H9 (cell line): Measurements from ENCODE around the gene SPATA3. TPM values are rescaled to one million over a fixed set of nuclear protein-coding genes. Genes with fewer than 3 reads are reported as not detected.

Source experiments
- DNase-seq: peaks from one replicate; pipeline ENCODE4 v3.0.0-alpha.2; 2017
- H2AFZ ChIP-seq: one replicate; pipeline ENCODE4 v1.6.1; 2013; ENCODE audit warnings: mild to moderate bottlenecking, low read length, control low read depth, moderate library complexity
- H2AK5ac ChIP-seq: 2 replicates; pipeline ENCODE4 v1.6.1; 2013; ENCODE audit warnings: low read length, control low read depth, mixed read lengths; ENCODE audit not compliant: insufficient read length
- H2BK120ac ChIP-seq: one replicate; pipeline ENCODE4 v1.6.1; 2013; ENCODE audit warnings: low read depth, mild to moderate bottlenecking, low read length, control low read depth, inconsistent platforms; ENCODE audit not compliant: poor library complexity, severe bottlenecking
- H2BK12ac ChIP-seq: 2 replicates; pipeline ENCODE4 v1.6.1; 2013; ENCODE audit warnings: low read length, control low read depth, mixed read lengths, low read depth; ENCODE audit not compliant: insufficient read length
- H2BK15ac ChIP-seq: 2 replicates; pipeline ENCODE4 v1.6.1; 2013; ENCODE audit warnings: low read depth, low read length, control low read depth
- H2BK20ac ChIP-seq: one replicate; pipeline ENCODE4 v1.6.1; 2013; ENCODE audit warnings: low read depth, mild to moderate bottlenecking, low read length, control low read depth, inconsistent platforms; ENCODE audit not compliant: poor library complexity, severe bottlenecking
- H2BK5ac ChIP-seq: 2 replicates; pipeline ENCODE4 v1.6.1; 2013; ENCODE audit warnings: low read length, control low read depth, mixed read lengths; ENCODE audit not compliant: insufficient read length
- H3K14ac ChIP-seq: 2 replicates; pipeline ENCODE4 v1.6.1; 2013; ENCODE audit warnings: low read length, control low read depth; ENCODE audit not compliant: insufficient read depth
- H3K18ac ChIP-seq: 2 replicates; pipeline ENCODE4 v1.6.1; 2013; ENCODE audit warnings: low read depth, mild to moderate bottlenecking, mixed read lengths, low read length, control low read depth; ENCODE audit not compliant: insufficient read length
- H3K23ac ChIP-seq: 2 replicates; pipeline ENCODE4 v1.6.1; 2013; ENCODE audit warnings: low read length, control low read depth, mixed read lengths, low read depth; ENCODE audit not compliant: insufficient read length
- H3K23me2 ChIP-seq: 2 replicates; pipeline ENCODE4 v1.6.1; 2013; ENCODE audit warnings: low read depth, mild to moderate bottlenecking, mixed read lengths, low read length, control low read depth; ENCODE audit not compliant: insufficient read length, poor library complexity, severe bottlenecking
- H3K27ac ChIP-seq: 2 replicates; pipeline ENCODE4 v1.5.1; 2013; ENCODE audit warnings: low read length, control low read depth, mixed read lengths, low read depth; ENCODE audit not compliant: insufficient read length
- H3K27me3 ChIP-seq: 2 replicates; pipeline ENCODE4 v1.6.1; 2013; ENCODE audit warnings: low read length, control low read depth, inconsistent platforms; ENCODE audit not compliant: insufficient read depth
- H3K4ac ChIP-seq: 2 replicates; pipeline ENCODE4 v1.6.1; 2013; ENCODE audit warnings: low read depth, mild to moderate bottlenecking, control low read depth, inconsistent platforms, low read length, moderate library complexity
- H3K4me1 ChIP-seq: 2 replicates; pipeline ENCODE4 v1.6.1; 2013; ENCODE audit warnings: low read length, control low read depth, inconsistent platforms; ENCODE audit not compliant: insufficient read depth
- H3K4me2 ChIP-seq: 2 replicates; pipeline ENCODE4 v1.6.1; 2013; ENCODE audit warnings: low read length, control low read depth, mixed read lengths; ENCODE audit not compliant: insufficient read length, insufficient read depth
- H3K56ac ChIP-seq: 2 replicates; pipeline ENCODE4 v1.6.1; 2013; ENCODE audit warnings: low read depth, mild to moderate bottlenecking, mixed read lengths, low read length, control low read depth; ENCODE audit not compliant: insufficient read length
- H3K79me1 ChIP-seq: 2 replicates; pipeline ENCODE4 v1.6.1; 2013; ENCODE audit warnings: low read depth, mild to moderate bottlenecking, moderate library complexity, low read length, control low read depth, inconsistent platforms; ENCODE audit not compliant: insufficient read depth, poor library complexity, severe bottlenecking
- H3K79me2 ChIP-seq: 2 replicates; pipeline ENCODE4 v1.6.1; 2013; ENCODE audit warnings: low read length, control low read depth, inconsistent platforms; ENCODE audit not compliant: insufficient read depth
- H3K9ac ChIP-seq: 2 replicates; pipeline ENCODE4 v1.6.1; 2013; ENCODE audit warnings: low read length, control low read depth, mixed read lengths; ENCODE audit not compliant: insufficient read length; ENCODE audit errors: extremely low read depth
- H3K9me3 ChIP-seq: one replicate; pipeline ENCODE4 v1.6.1; 2013; ENCODE audit warnings: low read depth, low read length, inconsistent platforms; ENCODE audit not compliant: control insufficient read depth
- H3T11ph ChIP-seq: one replicate; pipeline ENCODE4 v1.6.1; 2013; ENCODE audit warnings: mild to moderate bottlenecking, low read length, control low read depth, inconsistent platforms
- H4K20me1 ChIP-seq: one replicate; pipeline ENCODE4 v1.6.1; 2013; ENCODE audit not compliant: control insufficient read depth, insufficient read length, insufficient read depth
- H4K5ac ChIP-seq: 2 replicates; pipeline ENCODE4 v1.6.1; 2013; ENCODE audit warnings: low read depth, mild to moderate bottlenecking, mixed read lengths, low read length, control low read depth; ENCODE audit not compliant: insufficient read length
- H4K8ac ChIP-seq: replicated peaks from 2 replicates; pipeline ENCODE4 v1.6.1; 2013; ENCODE audit warnings: low read length, control low read depth, mixed read lengths, low read depth; ENCODE audit not compliant: insufficient read length
- H4K91ac ChIP-seq: 2 replicates; pipeline ENCODE4 v1.6.1; 2013; ENCODE audit warnings: low read depth, mild to moderate bottlenecking, moderate library complexity, mixed read lengths, low read length, control low read depth; ENCODE audit not compliant: insufficient read length
- H3K27ac Mint-ChIP-seq, 3 experiments: 2 replicates in 2 of 3; 3 replicates in 1 of 3; pipeline ENCODE4 v1.8.0; 2020 to 2021; ENCODE audit warnings: mixed read lengths in 3 of 3, mild to moderate bottlenecking in 1 of 3, moderate library complexity in 1 of 3
- H3K27me3 Mint-ChIP-seq: 2 replicates; pipeline ENCODE4 v1.8.0; 2021; ENCODE audit warnings: low read depth, mild to moderate bottlenecking, moderate library complexity, mixed read lengths
- H3K36me3 Mint-ChIP-seq, 3 experiments: 2 replicates in 2 of 3; 3 replicates in 1 of 3; pipeline ENCODE4 v1.8.0; 2020 to 2021; ENCODE audit warnings: low read depth in 3 of 3, mixed read lengths in 3 of 3; ENCODE audit not compliant: insufficient read depth in 1 of 3
- H3K4me1 Mint-ChIP-seq, 2 experiments: 2 replicates each; pipeline ENCODE4 v1.8.0; 2020; ENCODE audit warnings: mixed read lengths in 2 of 2
- H3K4me3 Mint-ChIP-seq, 2 experiments: 2 replicates in 1 of 2; 3 replicates in 1 of 2; pipeline ENCODE4 v1.8.0; 2020 to 2021; ENCODE audit warnings: mild to moderate bottlenecking in 2 of 2, mixed read lengths in 2 of 2, moderate library complexity in 1 of 2
- H3K9me3 Mint-ChIP-seq, 2 experiments: 2 replicates in 1 of 2; 3 replicates in 1 of 2; pipeline ENCODE4 v1.8.0; 2020; ENCODE audit warnings: mild to moderate bottlenecking in 2 of 2, mixed read lengths in 2 of 2, moderate library complexity in 1 of 2
- WGBS: extraction: QIAGEN DNeasy Blood & Tissue Kit; methylation state at CpG from one replicate; pipeline ENCODE4 v1.1.7; 2013; ENCODE audit warnings: missing lambda C conversion rate, low lambda C conversion rate, mixed read lengths; ENCODE audit not compliant: insufficient read length; ENCODE audit errors: extremely low coverage; 5-methylcytosine and 5-hydroxymethylcytosine counted together
- total RNA-seq: library from RNA; stranded (reverse); gene quantifications from 2 replicates; pipeline ENCODE4 v1.2.1, GENCODE V29; 2021
- TF ChIP-seq, protein P1 (sequence below): fragments of 200-600 bp; sonication (generic); conservative IDR thresholded peaks from 3 replicates; pipeline ENCODE4 v1.8.0; 2021; ENCODE audit warnings: antibody characterized with exemption, mild to moderate bottlenecking

SPATA3 gene
- total RNA-seq, 1 experiment from 2014 or later, result not detected

DNA sequence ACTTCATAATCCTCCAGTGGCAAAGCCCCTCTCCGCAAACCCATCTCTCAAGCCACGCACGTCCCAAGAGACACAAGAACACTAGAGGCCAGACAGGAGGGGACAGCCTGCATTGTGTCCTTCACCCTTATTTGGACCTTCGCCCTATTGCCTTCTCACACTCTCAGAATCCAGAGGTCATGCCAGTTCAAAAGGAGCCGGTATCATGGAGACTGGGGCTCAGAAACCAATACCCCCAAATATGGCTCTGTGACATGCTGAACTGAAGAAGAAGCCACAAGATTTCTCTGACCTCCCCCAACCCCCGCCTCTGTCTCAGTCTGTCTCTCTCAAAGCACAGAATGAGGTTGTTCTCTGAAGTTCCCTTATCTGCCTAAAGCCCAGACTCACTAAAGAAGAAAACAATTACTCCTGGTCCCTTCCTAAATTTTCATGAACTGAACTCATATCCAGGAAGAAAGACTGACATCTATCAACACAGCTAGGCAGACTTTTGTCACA, 19.2 kb upstream of the SPATA3 start:
- Histone ChIP-seq H2BK12ac (no peak overlapping the region), H2BK15ac (no peak overlapping the region), H2AFZ (no peak overlapping the region), H3K9me3 (no peaks in the 10 kb centered on the region), H2BK20ac (no peak overlapping the region), H3K4me1 (no peaks in the 10 kb centered on the region), H3K4me2 (no peak overlapping the region), H4K91ac (no peak overlapping the region), H3K9ac (no peak overlapping the region), H3T11ph (no peak overlapping the region), H3K14ac (no peak overlapping the region), H3K18ac (no peak overlapping the region), H2AK5ac (no peak overlapping the region), H3K27me3 (no peaks in the 10 kb centered on the region), H4K8ac (no peak overlapping the region), H2BK5ac (no peak overlapping the region), H4K20me1 (no peaks in the 10 kb centered on the region), H3K4ac (no peak overlapping the region), H3K79me2 (no peaks in the 10 kb centered on the region), H4K5ac (no peak overlapping the region), H2BK120ac (no peak overlapping the region), H3K23ac (no peak overlapping the region), H3K27ac (no peak overlapping the region), H3K56ac (no peak overlapping the region), H3K23me2 (no peaks in the 10 kb centered on the region), H3K79me1 (no peaks in the 10 kb centered on the region)
- H3K4me1 Mint-ChIP-seq, result peaks cover 9 to 12% of the 10 kb centered on the region in 2 experiments
- peaks cover 2% of the 10 kb centered on the region; the same call in 1 of the 2 replicates for H3K27me3 Mint-ChIP-seq
- DNase-seq, result no peak
- no CpG with 5 or more reads among the region's 6 CpGs for WGBS
- peaks cover 7 to 12% of the 10 kb centered on the region in 2 experiments; a peak in 4 of 5 replicates for H3K9me3 Mint-ChIP-seq
- no peak overlapping the region for H3K4me3 Mint-ChIP-seq
- H3K36me3 Mint-ChIP-seq, result peaks cover 0 to 10% (median 3%) of the 10 kb centered on the region in 3 experiments; a peak in 5 of 7 replicates
- TF ChIP-seq, protein P1, sequence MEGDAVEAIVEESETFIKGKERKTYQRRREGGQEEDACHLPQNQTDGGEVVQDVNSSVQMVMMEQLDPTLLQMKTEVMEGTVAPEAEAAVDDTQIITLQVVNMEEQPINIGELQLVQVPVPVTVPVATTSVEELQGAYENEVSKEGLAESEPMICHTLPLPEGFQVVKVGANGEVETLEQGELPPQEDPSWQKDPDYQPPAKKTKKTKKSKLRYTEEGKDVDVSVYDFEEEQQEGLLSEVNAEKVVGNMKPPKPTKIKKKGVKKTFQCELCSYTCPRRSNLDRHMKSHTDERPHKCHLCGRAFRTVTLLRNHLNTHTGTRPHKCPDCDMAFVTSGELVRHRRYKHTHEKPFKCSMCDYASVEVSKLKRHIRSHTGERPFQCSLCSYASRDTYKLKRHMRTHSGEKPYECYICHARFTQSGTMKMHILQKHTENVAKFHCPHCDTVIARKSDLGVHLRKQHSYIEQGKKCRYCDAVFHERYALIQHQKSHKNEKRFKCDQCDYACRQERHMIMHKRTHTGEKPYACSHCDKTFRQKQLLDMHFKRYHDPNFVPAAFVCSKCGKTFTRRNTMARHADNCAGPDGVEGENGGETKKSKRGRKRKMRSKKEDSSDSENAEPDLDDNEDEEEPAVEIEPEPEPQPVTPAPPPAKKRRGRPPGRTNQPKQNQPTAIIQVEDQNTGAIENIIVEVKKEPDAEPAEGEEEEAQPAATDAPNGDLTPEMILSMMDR, result no peak
- no peak overlapping the region; a peak in 1 of 7 replicates for H3K27ac Mint-ChIP-seq
